ENCODE results near the gene NOP16.
A peak's percentile ranks its signal among the peaks of the same experiment; 100 is the strongest.

NOP16 gene

GRCh38 chr5:176362233-176362490 lies 26.2 kb downstream of the NOP16 start:
- TF ChIP-seq, protein P1, sequence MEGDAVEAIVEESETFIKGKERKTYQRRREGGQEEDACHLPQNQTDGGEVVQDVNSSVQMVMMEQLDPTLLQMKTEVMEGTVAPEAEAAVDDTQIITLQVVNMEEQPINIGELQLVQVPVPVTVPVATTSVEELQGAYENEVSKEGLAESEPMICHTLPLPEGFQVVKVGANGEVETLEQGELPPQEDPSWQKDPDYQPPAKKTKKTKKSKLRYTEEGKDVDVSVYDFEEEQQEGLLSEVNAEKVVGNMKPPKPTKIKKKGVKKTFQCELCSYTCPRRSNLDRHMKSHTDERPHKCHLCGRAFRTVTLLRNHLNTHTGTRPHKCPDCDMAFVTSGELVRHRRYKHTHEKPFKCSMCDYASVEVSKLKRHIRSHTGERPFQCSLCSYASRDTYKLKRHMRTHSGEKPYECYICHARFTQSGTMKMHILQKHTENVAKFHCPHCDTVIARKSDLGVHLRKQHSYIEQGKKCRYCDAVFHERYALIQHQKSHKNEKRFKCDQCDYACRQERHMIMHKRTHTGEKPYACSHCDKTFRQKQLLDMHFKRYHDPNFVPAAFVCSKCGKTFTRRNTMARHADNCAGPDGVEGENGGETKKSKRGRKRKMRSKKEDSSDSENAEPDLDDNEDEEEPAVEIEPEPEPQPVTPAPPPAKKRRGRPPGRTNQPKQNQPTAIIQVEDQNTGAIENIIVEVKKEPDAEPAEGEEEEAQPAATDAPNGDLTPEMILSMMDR (conservative IDR thresholded peaks at IDR 0.05) = no peak
- no peak for TF ChIP-seq ZFX (IDR thresholded peaks at IDR 0.05)
- H3K27ac ChIP-seq = peak overlapping the region; percentile 82

DNA sequence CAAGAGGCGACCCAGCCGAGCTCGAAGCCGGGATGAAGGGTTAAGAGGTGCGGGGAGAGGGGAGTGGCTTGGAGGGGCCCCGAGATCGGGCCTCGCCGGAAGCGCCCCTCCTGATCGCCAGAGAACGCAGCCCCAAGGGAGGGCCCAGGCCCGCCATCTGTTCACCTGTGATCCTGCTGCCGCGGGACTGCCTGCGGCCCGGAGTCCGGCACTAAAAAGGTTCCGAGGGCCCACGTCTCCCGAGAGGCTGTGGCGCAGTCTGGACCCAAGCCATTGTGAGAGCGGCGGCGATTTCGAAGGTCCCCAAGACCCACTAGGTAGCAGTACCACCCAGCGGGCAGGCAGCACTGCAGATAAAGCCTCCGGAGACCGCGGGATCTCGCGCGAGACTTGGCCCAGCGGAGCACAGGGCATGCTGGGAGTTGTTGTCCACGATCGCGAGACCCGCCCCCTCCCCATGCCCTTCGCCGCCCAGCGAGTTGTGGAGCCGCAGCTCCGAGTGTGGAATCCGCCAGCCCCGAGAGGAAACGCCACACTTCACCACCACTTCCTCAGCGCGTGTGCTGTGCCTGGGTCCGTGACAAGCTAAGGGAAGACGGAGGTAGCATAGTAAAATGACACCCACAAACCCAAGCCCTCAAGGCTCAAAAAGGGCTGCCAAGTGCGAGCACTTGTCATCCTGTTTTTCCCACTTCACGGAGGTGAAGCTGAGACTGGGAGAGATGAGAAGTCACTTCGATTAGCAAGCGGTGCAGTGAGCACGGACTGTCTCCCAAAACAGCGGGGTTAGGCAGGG lies 26.8 kb downstream of the NOP16 start, which contains the start of gene KIAA1191:
Gene KIAA1191 (minus strand): TSS at position 328 of the 796 bp plus-strand sequence. CDS start 2,256 bp downstream, outside the sequence.
- TF ChIP-seq ZFX (IDR thresholded peaks at IDR 0.05) = peak; percentile 95
- TF ChIP-seq, protein P1 (conservative IDR thresholded peaks at IDR 0.05) = no peak; the same call in 1 of the 2 replicates
- H3K27ac ChIP-seq = peak within 1 kb of the TSS; percentile 82

- peak overlapping the region; percentile 82 for H3K27ac ChIP-seq
- no peak for TF ChIP-seq ZFX (IDR thresholded peaks at IDR 0.05)
Measured at GRCh38 chr5:176360894-176361436, 27.4 kb downstream of the NOP16 start.

DNA sequence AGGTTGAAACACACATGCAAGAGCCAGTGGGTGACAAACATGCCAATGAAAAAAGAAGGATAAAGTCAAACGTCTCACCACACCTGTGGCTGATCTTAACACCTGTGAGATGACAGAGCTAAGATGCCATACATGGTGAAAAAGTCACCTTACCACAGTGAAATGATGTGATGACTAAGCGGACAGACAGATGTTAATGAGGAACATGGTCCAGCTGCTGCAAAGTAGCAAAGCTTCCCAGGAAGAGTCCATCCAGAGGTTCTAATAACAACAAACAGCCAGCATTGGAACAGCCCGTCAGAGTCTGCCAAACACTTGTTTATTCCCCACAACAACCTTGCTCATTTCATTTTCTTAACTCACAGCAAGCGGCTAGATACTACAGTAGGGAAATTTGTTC lies 28.7 kb downstream of the NOP16 start:
- TF ChIP-seq, protein P1 (conservative IDR thresholded peaks at IDR 0.05) = no peak
- no peak for TF ChIP-seq ZFX (IDR thresholded peaks at IDR 0.05)
- no peak overlapping the region for H3K27ac ChIP-seq

GRCh38 chr5:176356179-176356566 lies 32.2 kb downstream of the NOP16 start:
- H3K27ac ChIP-seq = no peak overlapping the region
- TF ChIP-seq, protein P1 (conservative IDR thresholded peaks at IDR 0.05) = no peak
- no peak for TF ChIP-seq ZFX (IDR thresholded peaks at IDR 0.05)

GRCh38 chr5:176355400-176356178 lies 32.8 kb downstream of the NOP16 start:
- H3K27ac ChIP-seq = no peak overlapping the region
- TF ChIP-seq ZFX (IDR thresholded peaks at IDR 0.05) = no peak
- TF ChIP-seq, protein P1 (conservative IDR thresholded peaks at IDR 0.05) = no peak; the same call in 1 of the 2 replicates

GRCh38 chr5:176353533-176353932 lies 34.9 kb downstream of the NOP16 start:
- TF ChIP-seq, protein P1 (conservative IDR thresholded peaks at IDR 0.05) = no peak
- no peak for TF ChIP-seq ZFX (IDR thresholded peaks at IDR 0.05)
- no peak overlapping the region for H3K27ac ChIP-seq
